Naive B cell (primary cell): ENCODE data around the gene RNF44. TPM values are rescaled to one million over a fixed set of nuclear protein-coding genes. Genes with fewer than 3 reads are reported as not detected.

Experiments
- ATAC-seq, 2 donors: fragments of 150-1000 bp; cut with Tn5 transposase; 2 replicates each; pipeline ENCODE4 v1.10.0; 2021; ENCODE audit warnings: low read depth in 2 of 2, mild to moderate bottlenecking in 2 of 2, moderate library complexity in 2 of 2
- DNase-seq: peaks from one replicate; pipeline ENCODE4 v3.0.0; 2022
- H3K27ac Mint-ChIP-seq, 6 donors: one replicate each; pipeline ENCODE4 v1.8.0; 2020 to 2022; ENCODE audit warnings: mild to moderate bottlenecking in 6 of 6, mixed read lengths in 6 of 6, moderate library complexity in 5 of 6, inconsistent platforms in 2 of 6
- H3K27me3 Mint-ChIP-seq, 3 donors: one replicate each; pipeline ENCODE4 v1.8.0; 2021 to 2022; ENCODE audit warnings: mixed read lengths in 3 of 3, mild to moderate bottlenecking in 1 of 3
- H3K36me3 Mint-ChIP-seq, 2 donors: one replicate each; pipeline ENCODE4 v1.8.0; 2020 to 2022; ENCODE audit warnings: mixed read lengths in 2 of 2, inconsistent platforms in 1 of 2, mild to moderate bottlenecking in 1 of 2
- H3K4me1 Mint-ChIP-seq, 3 donors: one replicate each; pipeline ENCODE4 v1.8.0; 2020 to 2022; ENCODE audit warnings: mixed read lengths in 3 of 3, inconsistent platforms in 1 of 3, mild to moderate bottlenecking in 1 of 3, moderate library complexity in 1 of 3
- H3K4me3 Mint-ChIP-seq, 8 donors: one replicate each; pipeline ENCODE4 v1.8.0; 2020 to 2022; ENCODE audit warnings: mild to moderate bottlenecking in 8 of 8, mixed read lengths in 8 of 8, moderate library complexity in 8 of 8, inconsistent platforms in 2 of 8
- H3K9me3 Mint-ChIP-seq, 7 donors: one replicate each; pipeline ENCODE4 v1.8.0; 2020 to 2022; ENCODE audit warnings: mixed read lengths in 7 of 7, mild to moderate bottlenecking in 5 of 7, inconsistent platforms in 2 of 7, moderate library complexity in 1 of 7
- polyA plus RNA-seq, 6 donors: library from polyadenylated mRNA; unstranded; fragments of 300-500 nt; fragmentation: Illumina TruSeq; gene quantifications; one replicate each; pipeline ENCODE4 v1.2.3, GENCODE V29; 2021; ENCODE audit warnings: low read depth in 6 of 6

RNF44 gene
- polyA plus RNA-seq, 6 donors from 2014 or later: 0.38 to 6.1 (median 2.9) TPM

GRCh38 chr5:176529741-176530141, 7.5 kb downstream of the RNF44 start:
- peaks cover 35 to 42% (median 38%) of the 10 kb centered on the region in 3 donors for H3K4me1 Mint-ChIP-seq
- no peaks in the 10 kb centered on the region for H3K9me3 Mint-ChIP-seq
- H3K27ac Mint-ChIP-seq: peak overlapping the region; percentile 65 to 98 (median 90)
- DNase-seq: peak; percentile 36
- peak; percentile 41 to 46 for ATAC-seq
- no peaks in the 10 kb centered on the region for H3K27me3 Mint-ChIP-seq
- peak overlapping the region; percentile 40 to 86 (median 80) for H3K4me3 Mint-ChIP-seq
- H3K36me3 Mint-ChIP-seq: peaks cover 0 to 8% of the 10 kb centered on the region in 2 donors

DNA sequence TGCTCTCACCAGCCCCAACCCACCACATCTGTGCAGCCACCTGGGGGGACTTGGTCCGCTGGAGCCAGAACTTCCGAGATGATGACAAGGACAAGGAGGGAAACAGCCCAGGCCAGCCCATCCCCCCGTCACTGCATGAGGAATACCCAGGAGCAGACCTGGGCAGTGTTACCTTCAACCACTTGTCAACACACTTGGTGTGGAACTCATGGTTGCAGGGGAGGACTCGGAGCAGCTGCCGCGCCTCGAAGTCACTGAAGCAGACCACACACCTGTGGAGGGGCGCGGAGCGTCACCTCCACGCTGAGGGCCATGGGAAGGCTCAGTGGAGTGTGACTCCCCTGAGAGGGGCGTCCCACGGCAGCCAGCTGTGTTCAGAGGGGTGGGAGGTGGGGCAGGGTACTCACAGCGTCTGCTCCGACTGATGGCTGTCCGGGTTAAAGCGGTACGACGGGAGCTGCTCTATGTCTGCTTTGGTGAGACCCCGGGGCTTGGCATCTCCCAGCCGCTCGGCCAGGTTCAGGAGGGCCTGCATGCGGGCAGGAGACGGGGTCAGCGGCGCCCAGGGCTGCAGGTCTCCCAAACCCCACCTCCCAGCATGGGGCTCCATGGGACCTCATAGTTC, 8.0 kb downstream of the RNF44 start:
- no peaks in the 10 kb centered on the region for H3K27me3 Mint-ChIP-seq
- peak overlapping the region; percentile 65 to 98 (median 90) for H3K27ac Mint-ChIP-seq
- H3K36me3 Mint-ChIP-seq: peaks cover 0 to 8% of the 10 kb centered on the region in 2 donors
- DNase-seq (peak; percentile 21), ATAC-seq (peak; percentile 47)
- no peaks in the 10 kb centered on the region for H3K9me3 Mint-ChIP-seq
- H3K4me1 Mint-ChIP-seq: peaks cover 30 to 37% (median 33%) of the 10 kb centered on the region in 3 donors
- peak overlapping the region; percentile 40 to 86 (median 80) for H3K4me3 Mint-ChIP-seq

GRCh38 chr5:176528761-176529115, 8.5 kb downstream of the RNF44 start:
- Mint-ChIP-seq H3K4me3 (peak overlapping the region in 5 of 8 donors; percentile 15 to 81 (median 45)), H3K27ac (peak overlapping the region in 4 of 6 donors; percentile 75 to 91 (median 84))

GRCh38 chr5:176528301-176528700, 8.9 kb downstream of the RNF44 start:
- Mint-ChIP-seq H3K36me3 (peaks cover 0 to 8% of the 10 kb centered on the region in 2 donors), H3K4me3 (peak overlapping the region in 4 of 8 donors; percentile 15 to 49 (median 43)), H3K4me1 (peaks cover 21 to 32% (median 27%) of the 10 kb centered on the region in 3 donors), H3K27me3 (no peaks in the 10 kb centered on the region), H3K27ac (peak overlapping the region; percentile 47 to 91 (median 78)), H3K9me3 (no peaks in the 10 kb centered on the region)
- DNase-seq (no peak), ATAC-seq (no peak)

More at GRCh38 chr5:176528761-176529115, 8.5 kb downstream of the RNF44 start:
- ATAC-seq (no peak), DNase-seq (no peak)
- peaks cover 25 to 32% (median 28%) of the 10 kb centered on the region in 3 donors for H3K4me1 Mint-ChIP-seq
- no peaks in the 10 kb centered on the region for H3K9me3 Mint-ChIP-seq
- no peaks in the 10 kb centered on the region for H3K27me3 Mint-ChIP-seq
- peaks cover 0 to 8% of the 10 kb centered on the region in 2 donors for H3K36me3 Mint-ChIP-seq

DNA sequence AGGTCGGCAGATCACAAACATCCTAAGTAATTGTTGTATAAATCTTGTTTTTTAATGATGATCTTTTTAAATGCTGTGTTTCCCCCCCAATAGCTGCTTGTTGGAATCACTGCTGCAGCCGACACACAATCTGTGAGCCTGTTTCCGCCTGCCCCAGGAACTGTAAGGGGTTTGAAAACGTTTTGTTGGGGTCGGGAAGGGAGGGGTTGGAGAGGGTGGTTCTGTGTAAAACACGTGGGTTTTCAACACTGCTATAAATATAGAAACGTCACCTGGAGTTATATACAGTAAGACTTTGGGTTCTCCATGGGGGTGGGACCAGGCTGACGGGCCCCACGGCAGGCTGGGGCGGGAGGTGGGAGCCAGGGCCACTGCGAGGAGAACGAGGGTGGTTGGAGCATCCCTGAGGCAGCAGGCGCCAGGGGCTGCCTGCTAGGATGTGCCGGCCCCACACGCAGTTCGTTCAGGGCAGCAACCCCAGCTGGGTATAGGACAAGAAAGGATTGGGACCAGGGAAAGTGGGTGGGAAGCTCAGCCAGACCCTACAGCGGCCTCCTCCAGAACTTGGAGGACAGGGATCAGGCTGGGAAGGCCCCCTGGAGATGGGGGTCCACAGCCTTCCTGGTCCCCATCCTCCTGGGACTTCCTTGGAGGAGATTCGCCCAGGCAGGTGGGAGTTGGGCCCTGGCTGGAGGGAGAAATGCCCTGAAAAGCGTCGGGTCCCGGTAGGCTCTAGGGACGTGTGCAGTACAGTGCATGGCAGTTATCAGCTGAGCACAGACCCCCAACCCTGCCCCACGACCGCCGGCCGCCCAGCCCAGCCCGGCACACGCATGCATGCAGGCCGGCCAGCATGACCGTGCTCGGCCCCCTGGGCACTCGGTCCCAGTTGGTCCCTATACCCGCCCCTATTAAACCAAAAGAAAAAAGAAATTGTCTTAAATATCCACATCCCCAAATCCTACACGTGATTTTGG, 9.7 kb downstream of the RNF44 start:
- Mint-ChIP-seq H3K27me3 (no peaks in the 10 kb centered on the region), H3K4me3 (peak overlapping the region in 2 of 8 donors; percentile 35 to 41), H3K9me3 (no peaks in the 10 kb centered on the region), H3K36me3 (peaks cover 0 to 8% of the 10 kb centered on the region in 2 donors), H3K27ac (peak overlapping the region in 4 of 6 donors; percentile 44 to 91 (median 86)), H3K4me1 (peaks cover 18 to 36% (median 27%) of the 10 kb centered on the region in 3 donors)
- ATAC-seq (no peak), DNase-seq (no peak)

GRCh38 chr5:176526462-176526861, 10.7 kb downstream of the RNF44 start:
- ATAC-seq: no peak

GRCh38 chr5:176525677-176526076, 11.5 kb downstream of the RNF44 start:
- H3K4me1 Mint-ChIP-seq: peaks cover 18 to 33% (median 25%) of the 10 kb centered on the region in 3 donors
- H3K27ac Mint-ChIP-seq: peak overlapping the region in 1 of 6 donors; percentile 82
- peak overlapping the region in 1 of 8 donors; percentile 32 for H3K4me3 Mint-ChIP-seq
- peaks cover 0 to 8% of the 10 kb centered on the region in 2 donors for H3K36me3 Mint-ChIP-seq
- H3K9me3 Mint-ChIP-seq: no peaks in the 10 kb centered on the region
- ATAC-seq: no peak
- no peak for DNase-seq
- H3K27me3 Mint-ChIP-seq: no peaks in the 10 kb centered on the region

More at GRCh38 chr5:176526462-176526861, 10.7 kb downstream of the RNF44 start:
- H3K27ac Mint-ChIP-seq: no peak overlapping the region
- peaks cover 18 to 39% (median 30%) of the 10 kb centered on the region in 3 donors for H3K4me1 Mint-ChIP-seq
- no peak for DNase-seq
- no peaks in the 10 kb centered on the region for H3K9me3 Mint-ChIP-seq
- H3K27me3 Mint-ChIP-seq: no peaks in the 10 kb centered on the region
- H3K4me3 Mint-ChIP-seq: peak overlapping the region in 1 of 8 donors; percentile 2
- H3K36me3 Mint-ChIP-seq: peaks cover 0 to 8% of the 10 kb centered on the region in 2 donors

- DNase-seq (no peak), ATAC-seq (no peak)
- Mint-ChIP-seq H3K36me3 (peaks cover 0 to 8% of the 10 kb centered on the region in 2 donors), H3K4me1 (peaks cover 22 to 28% (median 25%) of the 10 kb centered on the region in 3 donors), H3K27me3 (no peaks in the 10 kb centered on the region), H3K27ac (no peak overlapping the region), H3K4me3 (peak overlapping the region in 1 of 8 donors; percentile 32), H3K9me3 (no peaks in the 10 kb centered on the region)
Observed at GRCh38 chr5:176524987-176525386, 12.2 kb downstream of the RNF44 start.

DNA sequence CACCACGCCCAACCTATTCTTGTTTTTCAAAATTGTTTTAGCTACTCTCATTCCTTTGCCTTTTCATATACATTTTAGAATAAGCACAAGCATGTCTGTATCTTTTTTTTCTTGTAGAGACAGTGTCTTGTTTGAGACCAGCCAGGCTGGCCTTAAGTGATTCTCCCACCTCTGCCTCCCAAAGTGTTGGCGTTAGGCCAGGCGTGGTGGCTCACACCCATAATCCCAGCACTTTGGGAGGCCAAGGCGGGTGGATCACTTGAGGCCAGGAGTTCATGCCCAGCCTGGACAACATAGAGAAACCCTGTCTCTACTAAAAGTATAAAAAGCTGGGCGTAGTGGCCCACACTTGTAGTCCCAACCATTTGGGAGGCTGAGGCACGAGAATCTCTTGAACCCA, 13.1 kb downstream of the RNF44 start:
- ATAC-seq (no peak), DNase-seq (no peak)
- Mint-ChIP-seq H3K27me3 (no peaks in the 10 kb centered on the region), H3K9me3 (no peaks in the 10 kb centered on the region), H3K4me3 (no peak overlapping the region), H3K36me3 (no peaks in the 10 kb centered on the region), H3K4me1 (peaks cover 14 to 22% (median 18%) of the 10 kb centered on the region in 3 donors), H3K27ac (peak overlapping the region in 1 of 6 donors; percentile 69)

DNA sequence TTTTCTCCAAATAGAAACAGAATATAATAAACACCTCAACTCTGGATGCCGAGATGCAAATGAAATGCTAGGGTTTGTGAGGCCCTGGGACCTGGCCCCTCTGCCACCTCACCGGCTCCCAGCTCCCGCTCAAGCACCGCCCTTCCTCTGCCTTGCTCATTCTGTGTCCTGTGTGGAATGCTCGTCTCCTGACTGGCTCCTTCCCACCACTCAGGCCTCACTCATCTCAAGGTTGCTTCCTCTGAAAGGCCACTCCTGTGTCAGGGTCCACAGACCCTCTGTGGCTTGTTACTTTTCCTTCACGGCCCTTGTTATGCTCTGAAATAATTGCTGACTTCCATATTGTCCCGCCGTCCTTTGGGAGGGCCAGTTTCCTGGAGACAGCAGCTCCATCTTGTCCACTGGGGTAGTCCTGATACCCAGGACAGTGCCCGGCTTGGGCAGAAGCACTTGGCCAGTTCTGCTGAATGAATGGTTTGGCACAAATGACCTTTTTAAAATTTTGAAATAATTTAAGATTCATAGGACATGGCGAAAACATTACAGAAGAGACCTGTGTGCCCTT, 15.4 kb downstream of the RNF44 start:
- Mint-ChIP-seq H3K36me3 (no peaks in the 10 kb centered on the region), H3K27ac (no peak overlapping the region)

GRCh38 chr5:176521286-176521685, 15.9 kb downstream of the RNF44 start:
- DNase-seq: no peak
- Mint-ChIP-seq H3K36me3 (no peaks in the 10 kb centered on the region), H3K27ac (no peak overlapping the region), H3K9me3 (no peaks in the 10 kb centered on the region), H3K4me1 (peaks cover 13 to 25% (median 20%) of the 10 kb centered on the region in 3 donors), H3K27me3 (no peaks in the 10 kb centered on the region), H3K4me3 (no peak overlapping the region)
- no peak for ATAC-seq

More for the DNA sequence above, 15.4 kb downstream of the RNF44 start:
- ATAC-seq (no peak), DNase-seq (no peak)
- no peaks in the 10 kb centered on the region for H3K27me3 Mint-ChIP-seq
- no peaks in the 10 kb centered on the region for H3K9me3 Mint-ChIP-seq
- peaks cover 12 to 24% (median 20%) of the 10 kb centered on the region in 3 donors for H3K4me1 Mint-ChIP-seq
- H3K4me3 Mint-ChIP-seq: no peak overlapping the region

DNA sequence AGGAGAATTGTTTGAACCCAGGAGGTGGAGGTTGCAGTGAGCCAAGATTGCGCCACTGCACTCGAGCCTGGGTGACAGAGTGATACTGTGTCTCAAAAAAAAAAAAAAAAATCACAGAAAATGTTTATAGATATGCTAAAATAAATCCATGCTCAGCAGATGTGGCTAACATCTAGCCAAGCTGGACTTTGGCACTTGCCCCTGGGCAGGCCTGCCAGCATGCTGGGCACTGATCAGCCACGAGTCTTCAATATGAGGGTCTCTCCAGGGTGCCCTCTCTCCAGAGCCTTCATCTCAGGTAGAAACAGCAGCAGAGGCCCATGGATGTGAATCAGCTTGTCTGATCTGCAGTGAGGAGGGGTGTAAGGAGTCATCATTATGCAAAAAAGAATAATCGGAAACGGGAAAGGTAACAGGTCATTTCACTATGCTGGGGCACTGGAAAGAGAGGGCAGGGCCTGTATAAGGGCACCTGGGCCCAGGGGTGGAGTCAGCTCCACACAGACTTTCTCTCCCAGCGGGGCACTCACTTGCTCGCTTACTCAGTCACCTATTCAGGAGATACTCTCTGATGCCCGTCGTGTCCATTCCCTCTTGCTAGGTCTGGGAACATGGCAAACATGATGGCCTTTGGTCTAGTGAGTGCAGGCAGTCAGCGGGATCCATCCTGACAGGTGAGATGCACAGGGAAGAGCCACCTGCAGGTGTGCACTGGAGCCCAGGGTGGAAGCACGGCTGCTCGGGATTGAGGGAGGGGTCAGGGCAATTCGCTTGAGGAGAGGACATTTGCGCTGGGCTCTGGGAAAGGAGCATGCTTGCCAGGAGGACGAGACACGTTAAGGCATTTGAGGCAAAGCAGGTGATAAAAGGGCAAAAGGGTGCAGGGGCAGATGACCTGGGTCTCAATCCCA, 17.1 kb downstream of the RNF44 start:
- H3K36me3 Mint-ChIP-seq: no peaks in the 10 kb centered on the region
- no peaks in the 10 kb centered on the region for H3K9me3 Mint-ChIP-seq
- no peak for DNase-seq
- no peaks in the 10 kb centered on the region for H3K27me3 Mint-ChIP-seq
- peaks cover 16 to 30% (median 28%) of the 10 kb centered on the region in 3 donors for H3K4me1 Mint-ChIP-seq
- H3K4me3 Mint-ChIP-seq: no peak overlapping the region
- peak overlapping the region in 2 of 6 donors; percentile 52 to 87 for H3K27ac Mint-ChIP-seq
- no peak for ATAC-seq
